Measurements from ENCODE around the gene PLEKHG4B.

PLEKHG4B gene

DNA sequence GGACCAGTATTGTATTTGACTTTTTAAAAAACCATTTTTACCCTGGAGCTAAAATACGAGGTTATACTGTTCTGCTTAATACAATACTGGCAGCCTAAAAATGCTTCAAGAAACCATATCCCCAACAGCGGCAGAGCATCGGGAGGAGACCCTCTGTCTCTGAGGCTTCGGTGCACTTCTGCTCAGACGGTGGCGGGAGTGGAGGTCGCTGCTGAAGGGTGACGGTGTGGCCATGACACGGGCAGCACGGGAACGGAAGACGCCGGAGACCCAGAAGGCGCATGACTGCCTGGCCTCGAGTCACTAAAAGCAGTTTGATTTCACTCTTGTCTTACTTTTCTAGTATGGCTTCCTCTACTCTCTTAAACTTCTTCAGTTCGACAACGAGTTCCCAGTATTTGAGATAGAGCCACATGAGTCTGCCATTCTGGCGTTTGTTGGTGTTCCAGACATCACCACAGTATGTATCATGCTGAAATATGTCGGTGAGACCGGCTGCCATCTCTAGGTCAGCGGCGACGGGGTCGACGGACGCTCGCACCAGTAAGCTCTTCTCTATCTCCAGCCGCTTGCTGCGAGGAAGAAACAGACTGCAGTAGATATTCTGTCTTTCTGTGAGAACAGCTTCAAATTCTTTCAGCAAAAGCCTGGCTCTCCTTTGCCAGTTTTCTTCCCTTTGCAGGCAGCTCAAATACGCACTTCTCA, 113.2 kb downstream of the PLEKHG4B start:
- Histone ChIP-seq H3K23ac (ENCODE audit: low read depth, low read length, poor library complexity) (no peak overlapping the region), H3K4ac (ENCODE audit: low read length) (no peak overlapping the region), H2BK15ac (ENCODE audit: low read length) (no peak overlapping the region), H2BK12ac (ENCODE audit: low read length) (no peak overlapping the region), H3K18ac (ENCODE audit: low read length) (no peak overlapping the region), H3K14ac (ENCODE audit: low read length) (no peak overlapping the region), H3K9me3 (replicated peaks in 1 of 2; ENCODE audit: control insufficient read depth in 2 of 2, insufficient read depth in 1 of 2, low read depth in 1 of 2, low read length in 2 of 2) (peaks cover 0 to 2% of the 10 kb centered on the region in 2 donors), H3K4me3 (ENCODE audit: low read length in 2 of 2) (no peak overlapping the region), H2AFZ (ENCODE audit: low read length) (no peak overlapping the region), H2BK120ac (ENCODE audit: low read depth, low read length) (no peak overlapping the region), H3K9ac (ENCODE audit: low read depth, low read length, poor library complexity) (no peak overlapping the region), H2AK5ac (ENCODE audit: low read depth, low read length) (no peak overlapping the region), H2BK5ac (ENCODE audit: low read length) (no peak overlapping the region), H3K36me3 (replicated peaks in 1 of 2; ENCODE audit: control insufficient read depth in 2 of 2, insufficient read depth in 2 of 2, low read length in 2 of 2) (peaks cover 19 to 57% of the 10 kb centered on the region in 2 donors), H4K91ac (ENCODE audit: low read depth, low read length, poor library complexity) (no peak overlapping the region), H4K8ac (ENCODE audit: low read depth, low read length) (no peak overlapping the region), H3K27ac (replicated peaks; ENCODE audit: low read length) (no peak overlapping the region), H3K4me1 (ENCODE audit: control insufficient read depth in 2 of 2, insufficient read depth in 1 of 2, low read depth in 1 of 2, low read length in 2 of 2) (peaks cover 2 to 4% of the 10 kb centered on the region in 2 donors), H3K79me1 (ENCODE audit: low read depth, low read length) (peaks cover 13% of the 10 kb centered on the region), H3K4me2 (ENCODE audit: insufficient read depth, low read length, poor library complexity, severe bottlenecking) (no peak overlapping the region), H3K27me3 (ENCODE audit: control insufficient read depth in 3 of 3, insufficient read depth in 3 of 3, low read depth in 1 of 3, low read length in 3 of 3) (no peaks in the 10 kb centered on the region)
- no CpG with 5 or more reads among the region's 30 CpGs for WGBS, 2 donors (ENCODE audit: extremely low coverage in 2 of 2, insufficient read length in 2 of 2, insufficient replicate concordance in 1 of 2)
- DNase-seq (ENCODE audit: low spot score): no peak

DNA sequence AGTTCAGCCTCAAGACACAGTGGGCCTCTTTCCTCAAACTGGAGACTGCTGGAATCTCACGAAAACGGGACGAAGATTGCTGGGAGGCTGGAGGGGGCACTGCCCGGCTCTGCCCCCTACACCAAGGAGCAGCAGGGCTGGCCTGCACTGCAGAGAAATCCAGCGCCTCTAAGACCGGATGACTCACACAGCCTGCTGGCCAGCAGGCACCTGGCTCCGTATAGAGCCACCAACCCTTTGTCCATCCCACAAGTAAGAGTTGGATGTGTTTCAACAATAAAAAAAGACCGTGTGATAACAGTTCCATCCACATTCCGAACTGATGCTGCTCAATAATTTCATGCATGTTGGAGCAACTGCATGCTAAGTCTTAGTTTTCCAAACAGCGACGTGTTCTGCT, 114.4 kb downstream of the PLEKHG4B start:
- Histone ChIP-seq H2AFZ (ENCODE audit: low read length) (no peak overlapping the region), H2AK5ac (ENCODE audit: low read depth, low read length) (no peak overlapping the region), H3K27me3 (ENCODE audit: control insufficient read depth in 3 of 3, insufficient read depth in 3 of 3, low read depth in 1 of 3, low read length in 3 of 3) (no peaks in the 10 kb centered on the region), H3K4ac (ENCODE audit: low read length) (no peak overlapping the region), H2BK12ac (ENCODE audit: low read length) (no peak overlapping the region), H2BK15ac (ENCODE audit: low read length) (no peak overlapping the region), H3K14ac (ENCODE audit: low read length) (no peak overlapping the region), H2BK5ac (ENCODE audit: low read length) (no peak overlapping the region), H4K8ac (ENCODE audit: low read depth, low read length) (no peak overlapping the region), H3K23ac (ENCODE audit: low read depth, low read length, poor library complexity) (no peak overlapping the region), H3K9me3 (replicated peaks in 1 of 2; ENCODE audit: control insufficient read depth in 2 of 2, insufficient read depth in 1 of 2, low read depth in 1 of 2, low read length in 2 of 2) (peaks cover 0 to 2% of the 10 kb centered on the region in 2 donors), H3K4me3 (ENCODE audit: low read length in 2 of 2) (no peak overlapping the region), H3K27ac (replicated peaks; ENCODE audit: low read length) (no peak overlapping the region), H3K4me2 (ENCODE audit: insufficient read depth, low read length, poor library complexity, severe bottlenecking) (no peak overlapping the region), H3K4me1 (ENCODE audit: control insufficient read depth in 2 of 2, insufficient read depth in 1 of 2, low read depth in 1 of 2, low read length in 2 of 2) (peaks cover 0 to 2% of the 10 kb centered on the region in 2 donors), H3K36me3 (replicated peaks in 1 of 2; ENCODE audit: control insufficient read depth in 2 of 2, insufficient read depth in 2 of 2, low read length in 2 of 2) (peaks cover 19 to 57% of the 10 kb centered on the region in 2 donors), H3K9ac (ENCODE audit: low read depth, low read length, poor library complexity) (no peak overlapping the region), H3K79me1 (ENCODE audit: low read depth, low read length) (peaks cover 10% of the 10 kb centered on the region), H4K91ac (ENCODE audit: low read depth, low read length, poor library complexity) (no peak overlapping the region), H2BK120ac (ENCODE audit: low read depth, low read length) (no peak overlapping the region), H3K18ac (ENCODE audit: low read length) (no peak overlapping the region)
- WGBS, 2 donors (ENCODE audit: extremely low coverage in 2 of 2, insufficient read length in 2 of 2, insufficient replicate concordance in 1 of 2): no CpG with 5 or more reads among the region's 11 CpGs
- DNase-seq (ENCODE audit: low spot score): no peak

GRCh38 chr5:206927-207536, 115.1 kb downstream of the PLEKHG4B start:
- Histone ChIP-seq H2BK120ac (ENCODE audit: low read depth, low read length) (no peak overlapping the region), H3K4me3 (ENCODE audit: low read length in 2 of 2) (no peak overlapping the region), H3K23ac (ENCODE audit: low read depth, low read length, poor library complexity) (no peak overlapping the region), H2BK15ac (ENCODE audit: low read length) (no peak overlapping the region), H3K9me3 (replicated peaks in 1 of 2; ENCODE audit: control insufficient read depth in 2 of 2, insufficient read depth in 1 of 2, low read depth in 1 of 2, low read length in 2 of 2) (peaks cover 0 to 2% of the 10 kb centered on the region in 2 donors), H4K91ac (ENCODE audit: low read depth, low read length, poor library complexity) (no peak overlapping the region), H2BK5ac (ENCODE audit: low read length) (no peak overlapping the region), H2AK5ac (ENCODE audit: low read depth, low read length) (no peak overlapping the region), H3K9ac (ENCODE audit: low read depth, low read length, poor library complexity) (no peak overlapping the region), H3K27ac (replicated peaks; ENCODE audit: low read length) (no peak overlapping the region), H3K14ac (ENCODE audit: low read length) (no peak overlapping the region), H4K8ac (ENCODE audit: low read depth, low read length) (no peak overlapping the region), H3K4me2 (ENCODE audit: insufficient read depth, low read length, poor library complexity, severe bottlenecking) (no peak overlapping the region), H3K18ac (ENCODE audit: low read length) (no peak overlapping the region), H3K79me1 (ENCODE audit: low read depth, low read length) (peaks cover 10% of the 10 kb centered on the region), H3K36me3 (replicated peaks in 1 of 2; ENCODE audit: control insufficient read depth in 2 of 2, insufficient read depth in 2 of 2, low read length in 2 of 2) (peaks cover 19 to 53% of the 10 kb centered on the region in 2 donors), H3K4ac (ENCODE audit: low read length) (no peak overlapping the region), H2BK12ac (ENCODE audit: low read length) (no peak overlapping the region), H2AFZ (ENCODE audit: low read length) (no peak overlapping the region), H3K27me3 (ENCODE audit: control insufficient read depth in 3 of 3, insufficient read depth in 3 of 3, low read depth in 1 of 3, low read length in 3 of 3) (no peaks in the 10 kb centered on the region), H3K4me1 (ENCODE audit: control insufficient read depth in 2 of 2, insufficient read depth in 1 of 2, low read depth in 1 of 2, low read length in 2 of 2) (peaks cover 0 to under 1% of the 10 kb centered on the region in 2 donors)
- no CpG with 5 or more reads among the region's 8 CpGs for WGBS, 2 donors (ENCODE audit: extremely low coverage in 2 of 2, insufficient read length in 2 of 2, insufficient replicate concordance in 1 of 2)
- no peak for DNase-seq (ENCODE audit: low spot score)

GRCh38 chr5:207599-207998, 115.6 kb downstream of the PLEKHG4B start:
- no peak overlapping the region for H3K9ac ChIP-seq (ENCODE audit: low read depth, low read length, poor library complexity)
- no CpG with 5 or more reads among the region's 14 CpGs for WGBS, 2 donors (ENCODE audit: extremely low coverage in 2 of 2, insufficient read length in 2 of 2, insufficient replicate concordance in 1 of 2)
- H3K27ac ChIP-seq (replicated peaks; ENCODE audit: low read length): no peak overlapping the region

More at GRCh38 chr5:207599-207998, 115.6 kb downstream of the PLEKHG4B start:
- no peaks in the 10 kb centered on the region for H3K4me1 ChIP-seq (ENCODE audit: control insufficient read depth in 2 of 2, insufficient read depth in 1 of 2, low read depth in 1 of 2, low read length in 2 of 2)
- peaks cover 10% of the 10 kb centered on the region for H3K79me1 ChIP-seq (ENCODE audit: low read depth, low read length)
- no peak overlapping the region for H2BK5ac ChIP-seq (ENCODE audit: low read length)
- H2AFZ ChIP-seq (ENCODE audit: low read length): no peak overlapping the region
- DNase-seq (ENCODE audit: low spot score): no peak
- H2BK120ac ChIP-seq (ENCODE audit: low read depth, low read length): no peak overlapping the region
- peaks cover 19 to 49% of the 10 kb centered on the region in 2 donors for H3K36me3 ChIP-seq (replicated peaks in 1 of 2; ENCODE audit: control insufficient read depth in 2 of 2, insufficient read depth in 2 of 2, low read length in 2 of 2)
- H3K9me3 ChIP-seq (replicated peaks in 1 of 2; ENCODE audit: control insufficient read depth in 2 of 2, insufficient read depth in 1 of 2, low read depth in 1 of 2, low read length in 2 of 2): peaks cover 0 to 2% of the 10 kb centered on the region in 2 donors
- H3K14ac ChIP-seq (ENCODE audit: low read length): no peak overlapping the region
- no peak overlapping the region for H4K8ac ChIP-seq (ENCODE audit: low read depth, low read length)
- no peak overlapping the region for H3K4me2 ChIP-seq (ENCODE audit: insufficient read depth, low read length, poor library complexity, severe bottlenecking)
- H3K4ac ChIP-seq (ENCODE audit: low read length): no peak overlapping the region
- H3K4me3 ChIP-seq (ENCODE audit: low read length in 2 of 2): no peak overlapping the region
- H3K27me3 ChIP-seq (ENCODE audit: control insufficient read depth in 3 of 3, insufficient read depth in 3 of 3, low read depth in 1 of 3, low read length in 3 of 3): no peaks in the 10 kb centered on the region
- no peak overlapping the region for H2BK12ac ChIP-seq (ENCODE audit: low read length)
- no peak overlapping the region for H2AK5ac ChIP-seq (ENCODE audit: low read depth, low read length)
- peak overlapping the region; percentile 51 for H3K23ac ChIP-seq (ENCODE audit: low read depth, low read length, poor library complexity)
- H3K18ac ChIP-seq (ENCODE audit: low read length): no peak overlapping the region
- H4K91ac ChIP-seq (ENCODE audit: low read depth, low read length, poor library complexity): no peak overlapping the region
- H2BK15ac ChIP-seq (ENCODE audit: low read length): no peak overlapping the region

All from neuronal stem cell (in vitro differentiated cells).